ENCODE data around the gene TTC8.
A peak's percentile ranks its signal among the peaks of the same experiment; 100 is the strongest.
"Not testable (repeated sequence)": the region's sequence is repeated elsewhere in the genome, so short reads cannot be mapped to it uniquely, and the experiment has no call there.

Gene TTC8

GRCh38 chr14:88824314-88825077, at the start of gene TTC8:
Gene TTC8, plus strand, starts transcription at chr14:88824651. Its CDS starts 57 bp downstream, at chr14:88824708.
- DNase-seq: peak; percentile 91

- DNase-seq: no peak
Measured at GRCh38 chr14:88775532-88775931, 48.9 kb upstream of the TTC8 start.

- DNase-seq: no peak
Measured at GRCh38 chr14:88785911-88786310, 38.5 kb upstream of the TTC8 start.

- no peak for DNase-seq
Measured at GRCh38 chr14:88786715-88787114, 37.7 kb upstream of the TTC8 start.

GRCh38 chr14:88789573-88789972, 34.9 kb upstream of the TTC8 start:
- not testable (repeated sequence) for DNase-seq

GRCh38 chr14:88790501-88791251, 33.8 kb upstream of the TTC8 start:
- DNase-seq: no peak

- DNase-seq: no peak
Measured at GRCh38 chr14:88791252-88791621, 33.2 kb upstream of the TTC8 start.

GRCh38 chr14:88791629-88792472, 32.6 kb upstream of the TTC8 start:
- no peak for DNase-seq

GRCh38 chr14:88792473-88793258, 31.8 kb upstream of the TTC8 start, which contains the start of gene EML5:
Gene EML5, minus strand, starts transcription at chr14:88792953. Its CDS starts 450 bp downstream, at chr14:88792503.
- DNase-seq: peak; percentile 59

- DNase-seq: no peak
Measured at GRCh38 chr14:88793259-88793625, 31.2 kb upstream of the TTC8 start.

GRCh38 chr14:88798156-88798555, 26.3 kb upstream of the TTC8 start:
- DNase-seq: no peak

GRCh38 chr14:88799522-88799921, 24.9 kb upstream of the TTC8 start:
- DNase-seq: no peak

- DNase-seq: no peak
Measured at GRCh38 chr14:88802596-88802995, 21.9 kb upstream of the TTC8 start.

- peak; percentile 56 for DNase-seq
Measured at GRCh38 chr14:88804035-88804434, 20.4 kb upstream of the TTC8 start.

GRCh38 chr14:88804477-88804876, 20.0 kb upstream of the TTC8 start:
- no peak for DNase-seq

GRCh38 chr14:88808359-88808758, 16.1 kb upstream of the TTC8 start:
- DNase-seq: no peak

- DNase-seq: no peak
Measured at GRCh38 chr14:88815980-88816379, 8.5 kb upstream of the TTC8 start.

- no peak for DNase-seq
Measured at GRCh38 chr14:88818018-88818417, 6.4 kb upstream of the TTC8 start.

- DNase-seq: not testable (repeated sequence)
Measured at GRCh38 chr14:88819674-88820073, 4.8 kb upstream of the TTC8 start.

GRCh38 chr14:88821378-88821777, 3.1 kb upstream of the TTC8 start:
- no peak for DNase-seq

- DNase-seq: no peak
Measured at GRCh38 chr14:88821888-88822287, 2.6 kb upstream of the TTC8 start.

- DNase-seq: no peak
Measured at GRCh38 chr14:88823968-88824313, 510 bp upstream of the TTC8 start.

GRCh38 chr14:88825078-88825458, 617 bp downstream of the TTC8 start:
- peak; percentile 31 for DNase-seq

Data from inflammatory macrophage treated with lipopolysaccharide for 4 hours (primary cell).